ENCODE data around the gene NRG2.

The NRG2 gene

GRCh38 chr5:139867581-139867980 lies 175.5 kb downstream of the NRG2 start:
- Histone ChIP-seq H3K27me3 (ENCODE audit: control insufficient read depth, insufficient read depth, low read length) (peaks cover 4% of the 10 kb centered on the region), H3K4me2 (ENCODE audit: low read length) (no peak overlapping the region), H3K36me3 (ENCODE audit: control insufficient read depth, insufficient read depth, low read length) (no peaks in the 10 kb centered on the region), H3K4me1 (no peaks in the 10 kb centered on the region), H3K9ac (no peak overlapping the region), H3K4me3 (ENCODE audit: low read depth, low read length) (no peak overlapping the region), H3K9me3 (ENCODE audit: control insufficient read depth, low read length) (no peaks in the 10 kb centered on the region), H3K79me2 (peaks cover 3% of the 10 kb centered on the region), H2AFZ (no peak overlapping the region), H3K27ac (no peak overlapping the region)
- no peak for TF ChIP-seq CTCF (IDR thresholded peaks at IDR 0.05)

- no peak overlapping the region for H3K27ac ChIP-seq
- H3K9ac ChIP-seq, result no peak overlapping the region
- no peak overlapping the region for H3K4me3 ChIP-seq (ENCODE audit: low read depth, low read length)
- peaks cover 3% of the 10 kb centered on the region for H3K79me2 ChIP-seq
- H3K27me3 ChIP-seq (ENCODE audit: control insufficient read depth, insufficient read depth, low read length), result peaks cover 4% of the 10 kb centered on the region
- no peak overlapping the region for H3K4me2 ChIP-seq (ENCODE audit: low read length)
- no peaks in the 10 kb centered on the region for H3K36me3 ChIP-seq (ENCODE audit: control insufficient read depth, insufficient read depth, low read length)
- no peak for TF ChIP-seq CTCF (IDR thresholded peaks at IDR 0.05)
- H3K4me1 ChIP-seq, result no peaks in the 10 kb centered on the region
- no peak overlapping the region for H2AFZ ChIP-seq
- H3K9me3 ChIP-seq (ENCODE audit: control insufficient read depth, low read length), result no peaks in the 10 kb centered on the region
Measured at GRCh38 chr5:139867109-139867508, 176.0 kb downstream of the NRG2 start.

GRCh38 chr5:139864716-139865483 lies 178.2 kb downstream of the NRG2 start:
- H3K9ac ChIP-seq, result no peak overlapping the region
- no peak for TF ChIP-seq CTCF (IDR thresholded peaks at IDR 0.05)
- no peaks in the 10 kb centered on the region for H3K27me3 ChIP-seq (ENCODE audit: control insufficient read depth, insufficient read depth, low read length)
- no peak overlapping the region for H3K4me3 ChIP-seq (ENCODE audit: low read depth, low read length)
- H3K9me3 ChIP-seq (ENCODE audit: control insufficient read depth, low read length), result no peaks in the 10 kb centered on the region
- no peak overlapping the region for H3K4me2 ChIP-seq (ENCODE audit: low read length)
- no peaks in the 10 kb centered on the region for H3K36me3 ChIP-seq (ENCODE audit: control insufficient read depth, insufficient read depth, low read length)
- no peak overlapping the region for H3K27ac ChIP-seq
- H3K4me1 ChIP-seq, result no peaks in the 10 kb centered on the region
- no peaks in the 10 kb centered on the region for H3K79me2 ChIP-seq
- H2AFZ ChIP-seq, result no peak overlapping the region

- H3K27me3 ChIP-seq (ENCODE audit: control insufficient read depth, insufficient read depth, low read length), result no peaks in the 10 kb centered on the region
- TF ChIP-seq CTCF (IDR thresholded peaks at IDR 0.05), result peak; percentile 92
- no peak overlapping the region for H3K27ac ChIP-seq
- no peaks in the 10 kb centered on the region for H3K36me3 ChIP-seq (ENCODE audit: control insufficient read depth, insufficient read depth, low read length)
- H3K9me3 ChIP-seq (ENCODE audit: control insufficient read depth, low read length), result no peaks in the 10 kb centered on the region
- H3K4me2 ChIP-seq (ENCODE audit: low read length), result no peak overlapping the region
- H3K9ac ChIP-seq, result no peak overlapping the region
- no peaks in the 10 kb centered on the region for H3K4me1 ChIP-seq
- no peaks in the 10 kb centered on the region for H3K79me2 ChIP-seq
- H3K4me3 ChIP-seq (ENCODE audit: low read depth, low read length), result no peak overlapping the region
- H2AFZ ChIP-seq, result no peak overlapping the region
Measured at GRCh38 chr5:139863855-139864558, 179.1 kb downstream of the NRG2 start.

All from parathyroid adenoma (tissue), 2 donors.